SK-N-DZ (cell line): ENCODE results near the gene RAB3B. TPM values are rescaled to one million over a fixed set of nuclear protein-coding genes. Genes with fewer than 3 reads are reported as not detected.
A peak's percentile ranks its signal among the peaks of the same experiment; 100 is the strongest.
"Not testable (repeated sequence)": the region's sequence is repeated elsewhere in the genome, so short reads cannot be mapped to it uniquely, and the experiment has no call there.

Source experiments
- DNase-seq: peaks from one replicate; pipeline ENCODE4 v3.0.0-alpha.2; 2015; ENCODE audit warnings: low spot score
- polyA plus RNA-seq, 2 experiments: library from polyadenylated mRNA; depleted of rRNA; stranded (reverse); fragments of >200 nt; gene quantifications; 2 replicates each; pipeline ENCODE4 v1.2.3, GENCODE V29; 2014

The RAB3B gene, protein sequence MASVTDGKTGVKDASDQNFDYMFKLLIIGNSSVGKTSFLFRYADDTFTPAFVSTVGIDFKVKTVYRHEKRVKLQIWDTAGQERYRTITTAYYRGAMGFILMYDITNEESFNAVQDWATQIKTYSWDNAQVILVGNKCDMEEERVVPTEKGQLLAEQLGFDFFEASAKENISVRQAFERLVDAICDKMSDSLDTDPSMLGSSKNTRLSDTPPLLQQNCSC
- polyA plus RNA-seq (2014; cell fraction: cytosol; rRNA removed) = 3.5 and 3.7 TPM in 2 replicates
- polyA plus RNA-seq (2014; cell fraction: nucleus; rRNA removed) = 3.0 and 4.5 TPM in 2 replicates

DNA sequence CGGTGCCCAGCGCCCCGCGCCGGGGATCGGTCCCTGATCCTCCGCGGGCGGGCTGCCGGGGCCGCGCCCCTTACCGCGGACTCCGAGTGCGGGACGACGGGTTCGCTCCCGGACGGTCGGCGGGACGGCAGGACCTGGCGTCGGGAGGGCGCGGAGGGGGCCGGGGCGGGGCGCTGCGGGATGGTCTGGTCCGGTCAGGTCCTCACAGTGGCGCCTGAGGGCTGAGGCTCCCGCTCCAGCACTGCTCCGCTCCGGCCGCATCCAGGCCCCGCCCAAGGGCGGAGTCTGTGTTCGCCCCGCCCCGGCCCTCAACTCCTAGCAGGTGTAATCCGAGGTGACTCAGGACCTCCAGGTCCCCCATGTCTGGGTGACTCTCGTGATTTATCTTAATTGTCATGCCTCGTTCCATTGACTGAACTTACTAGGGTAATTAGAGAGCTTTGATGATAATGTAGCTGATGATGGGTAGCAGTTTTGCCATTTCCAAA lies at the start of gene RAB3B:
TSS of gene RAB3B (minus strand) at position 223 of the 488 bp plus-strand sequence. CDS start 13,583 bp downstream, outside the sequence.
- DNase-seq = peak; percentile 70

DNA sequence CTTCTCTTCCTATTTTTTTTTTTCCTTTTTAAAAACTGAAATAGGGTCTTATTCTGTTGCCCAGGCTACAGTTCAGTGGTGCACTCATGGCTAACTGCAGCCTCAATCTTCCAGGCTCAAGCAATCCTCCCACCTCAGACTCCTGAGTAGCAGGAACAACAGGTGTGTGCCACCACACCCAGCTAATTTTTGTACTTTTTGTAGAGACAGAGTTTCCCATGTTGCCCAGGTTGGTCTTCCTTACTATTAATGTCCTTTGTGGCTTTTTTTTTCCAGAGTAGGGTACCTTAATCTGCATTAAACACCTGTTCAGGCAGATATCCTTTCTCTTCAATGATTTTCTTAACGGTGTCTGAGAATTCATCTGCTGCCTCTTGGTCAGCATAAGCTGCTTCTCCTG lies 47.4 kb upstream of the RAB3B start:
- DNase-seq = no peak

DNA sequence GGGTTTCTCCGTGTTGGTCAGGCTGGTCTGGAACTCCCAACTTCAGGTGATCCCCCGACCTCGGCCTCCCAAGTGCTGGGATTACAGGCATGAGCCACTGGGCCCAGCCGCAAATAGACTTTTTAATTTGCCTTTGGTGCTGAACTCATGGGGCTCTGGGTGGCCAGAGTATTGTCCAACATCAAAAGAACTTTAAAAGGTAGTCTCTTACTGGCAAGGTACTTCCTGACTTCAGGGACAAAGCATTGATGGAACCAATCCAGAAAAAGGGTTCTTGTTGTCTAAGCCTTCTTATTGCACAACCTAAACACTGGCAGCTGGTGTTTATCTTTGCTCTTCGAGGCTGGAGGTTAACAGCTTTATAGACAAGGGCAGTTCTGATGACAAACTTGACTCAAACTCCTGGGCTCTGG lies 46.9 kb upstream of the RAB3B start:
- no peak for DNase-seq

DNA sequence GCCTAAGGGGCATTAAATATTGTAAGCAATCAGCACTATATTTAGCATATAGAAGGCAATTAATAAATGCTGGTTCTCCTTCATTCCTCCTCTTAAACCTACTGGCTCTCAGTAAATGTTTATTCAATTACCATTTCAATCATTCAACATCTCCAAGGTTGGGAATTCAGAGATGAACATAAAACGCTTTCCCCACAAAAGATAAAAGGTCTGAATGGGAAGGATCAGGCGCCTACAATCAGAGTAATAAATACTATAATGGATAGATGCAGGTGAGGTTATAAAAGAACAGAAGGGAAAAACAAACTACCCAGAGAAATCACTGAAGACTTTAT lies 43.5 kb upstream of the RAB3B start:
- DNase-seq = no peak

DNA sequence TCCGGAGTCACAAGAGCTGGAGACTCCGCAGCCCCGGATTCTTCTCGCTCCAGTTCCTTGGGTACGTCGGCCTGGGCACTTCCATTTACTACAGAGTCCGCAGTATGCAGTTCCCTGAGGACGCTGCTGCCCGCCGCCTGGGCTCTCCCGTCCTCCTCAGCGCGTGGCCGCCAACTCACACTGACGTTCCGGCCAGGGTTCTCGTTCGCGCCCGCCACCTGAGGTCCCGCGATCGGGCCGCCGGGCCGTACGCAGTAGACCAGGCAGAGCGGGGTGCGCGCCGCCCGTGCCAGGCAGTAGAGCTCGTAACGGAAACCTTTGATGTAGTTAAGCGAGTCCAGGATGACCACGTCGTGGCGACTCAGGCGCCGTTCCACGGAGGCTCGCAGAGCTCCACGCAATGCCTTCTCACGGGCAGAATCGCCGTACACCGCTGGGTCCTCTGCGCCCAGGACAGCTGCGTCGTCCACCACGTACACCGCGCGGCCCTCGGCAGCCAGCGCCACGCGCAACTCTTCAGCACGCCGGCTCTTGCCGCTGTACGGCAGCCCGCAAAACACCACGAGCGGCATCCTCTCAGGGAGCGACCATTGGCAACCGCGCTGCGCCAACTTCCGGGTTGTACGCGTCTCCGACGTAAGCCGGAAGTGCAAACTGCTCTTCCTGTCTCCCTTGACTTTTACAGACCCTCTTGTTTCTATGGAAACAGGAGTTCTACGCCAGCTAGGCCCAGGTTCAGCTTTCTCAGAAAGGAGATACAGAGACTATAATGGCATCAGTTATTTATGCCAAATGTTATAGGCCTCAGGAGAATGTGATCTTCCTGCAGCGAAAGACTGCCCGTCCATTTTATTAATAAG lies 42.9 kb upstream of the RAB3B start, which contains the start of gene KTI12:
TSS of gene KTI12 (minus strand) at position 621 of the 860 bp plus-strand sequence. CDS start at position 572, 49 bp downstream.
- DNase-seq = peak; percentile 90

DNA sequence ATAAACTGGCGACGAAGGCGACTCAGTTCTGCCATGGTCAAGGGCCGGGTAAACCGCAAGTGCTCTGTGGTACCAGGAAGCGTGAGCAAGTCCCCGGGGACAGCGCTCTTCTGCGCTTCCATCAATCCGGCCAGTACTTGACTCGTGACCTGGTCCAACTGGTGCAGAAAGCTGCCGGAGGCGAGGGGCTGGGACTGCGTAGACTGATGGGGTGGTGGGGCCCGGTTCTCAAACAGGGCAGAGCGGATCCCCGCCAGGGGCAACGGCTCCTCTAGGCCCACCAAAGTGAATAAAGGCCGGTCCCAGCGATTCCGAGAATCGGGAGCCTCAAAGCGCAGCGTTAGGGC lies 42.3 kb upstream of the RAB3B start:
- DNase-seq = no peak

DNA sequence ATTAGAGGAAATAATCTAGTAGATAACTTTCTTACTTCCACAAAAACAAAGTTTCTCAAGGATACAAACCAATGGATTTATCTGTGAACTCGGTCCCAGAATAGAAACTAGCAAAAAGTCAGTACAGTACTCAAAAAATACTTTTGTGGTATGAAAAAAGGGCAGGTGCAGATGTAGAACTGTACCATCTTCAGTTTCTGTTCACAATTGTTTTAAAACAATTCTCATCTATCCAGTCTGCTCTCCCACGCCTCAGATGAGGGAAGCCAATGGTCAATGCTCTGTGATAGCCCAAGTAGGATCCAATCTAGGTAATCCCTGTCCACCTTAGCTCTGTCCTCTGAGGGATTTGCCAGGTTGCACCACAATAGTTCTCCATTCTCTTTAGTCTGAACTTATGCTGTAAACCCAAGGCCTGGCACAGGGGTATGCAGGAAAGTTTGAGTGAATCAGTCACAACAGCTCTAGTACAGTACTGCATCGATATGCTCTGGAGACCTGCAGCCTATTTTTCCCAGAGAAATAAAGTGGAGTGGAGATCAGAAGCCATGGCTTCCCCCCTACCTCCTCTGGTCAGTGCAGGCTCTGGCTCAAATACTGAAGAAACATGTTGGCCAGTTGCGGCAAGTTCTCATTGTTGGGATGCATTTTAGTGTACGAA lies 41.8 kb upstream of the RAB3B start:
- DNase-seq = no peak

DNA sequence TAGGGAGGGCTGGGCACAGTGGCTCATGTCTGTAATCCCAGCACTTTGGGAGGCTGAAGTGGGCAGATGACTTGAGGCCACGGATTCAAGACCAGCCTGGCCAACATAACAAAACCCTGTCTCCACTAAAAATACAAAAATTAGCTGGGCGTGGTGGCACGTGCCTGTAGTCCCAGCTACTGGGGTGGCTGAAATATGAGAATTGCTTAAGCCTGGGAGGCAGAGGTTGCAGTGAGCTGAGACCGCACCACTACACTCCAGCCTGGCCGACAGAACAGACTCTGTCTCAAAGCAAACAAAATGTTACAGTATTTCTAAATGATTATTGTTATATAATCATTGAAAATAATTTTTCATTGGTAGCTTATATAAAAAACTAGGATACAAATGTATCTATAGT lies 38.3 kb upstream of the RAB3B start:
- not testable (repeated sequence) for DNase-seq

DNA sequence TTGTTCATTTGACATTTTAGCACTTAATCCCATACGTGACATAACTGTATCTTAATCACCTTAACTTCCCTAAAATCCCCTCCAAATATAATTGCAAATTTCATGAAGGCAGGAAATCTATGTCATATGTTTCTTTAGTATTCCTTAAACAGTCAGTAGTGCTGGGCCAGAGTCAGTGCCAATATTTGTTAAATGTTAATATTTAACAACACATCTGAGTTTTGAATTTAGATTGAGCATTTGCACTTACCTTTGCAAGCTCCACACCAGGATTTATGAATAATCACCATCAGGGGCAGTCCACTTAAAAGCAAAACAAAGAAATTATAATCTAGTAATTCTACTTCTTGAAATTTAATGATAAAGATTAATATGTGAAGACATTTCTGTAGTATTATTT lies 37.8 kb upstream of the RAB3B start:
- no peak for DNase-seq

DNA sequence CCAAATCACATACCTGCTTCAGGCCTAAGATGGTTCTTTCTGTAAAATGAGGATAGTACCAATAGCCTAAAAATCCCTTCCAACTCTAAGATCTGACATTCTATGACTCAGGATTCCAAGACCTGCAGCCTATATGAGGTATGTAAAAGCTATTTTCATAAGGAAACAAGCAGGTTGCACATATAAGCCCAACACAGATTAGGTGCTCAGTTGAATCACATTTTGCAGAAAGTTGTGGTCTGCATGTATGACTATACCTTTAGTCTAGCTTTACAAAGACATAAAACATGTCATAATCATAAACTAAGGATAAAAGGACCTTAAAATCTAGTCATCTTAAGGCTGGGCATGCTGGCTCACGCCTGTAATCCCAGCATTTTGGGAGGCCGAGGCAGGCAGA lies 35.8 kb upstream of the RAB3B start:
- DNase-seq = no peak

DNA sequence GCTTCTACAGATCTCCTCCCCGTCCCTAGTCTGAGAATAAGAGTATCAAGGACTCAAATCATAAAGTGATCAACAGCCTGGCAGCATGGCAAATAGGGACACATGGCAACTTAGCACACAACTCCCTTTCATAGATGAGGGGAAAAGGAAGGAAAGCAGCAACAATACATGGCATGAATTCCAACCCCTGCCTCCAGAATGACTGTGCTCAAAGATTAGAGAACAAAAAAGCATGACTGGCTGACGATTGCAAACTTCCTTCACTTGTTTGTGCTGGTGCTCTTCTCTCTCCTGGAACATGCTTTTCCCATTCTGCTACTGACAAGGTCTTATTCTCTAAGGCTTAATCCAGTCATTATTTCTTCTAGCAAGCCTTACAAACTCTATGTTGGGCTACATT lies 31.6 kb upstream of the RAB3B start:
- no peak for DNase-seq

DNA sequence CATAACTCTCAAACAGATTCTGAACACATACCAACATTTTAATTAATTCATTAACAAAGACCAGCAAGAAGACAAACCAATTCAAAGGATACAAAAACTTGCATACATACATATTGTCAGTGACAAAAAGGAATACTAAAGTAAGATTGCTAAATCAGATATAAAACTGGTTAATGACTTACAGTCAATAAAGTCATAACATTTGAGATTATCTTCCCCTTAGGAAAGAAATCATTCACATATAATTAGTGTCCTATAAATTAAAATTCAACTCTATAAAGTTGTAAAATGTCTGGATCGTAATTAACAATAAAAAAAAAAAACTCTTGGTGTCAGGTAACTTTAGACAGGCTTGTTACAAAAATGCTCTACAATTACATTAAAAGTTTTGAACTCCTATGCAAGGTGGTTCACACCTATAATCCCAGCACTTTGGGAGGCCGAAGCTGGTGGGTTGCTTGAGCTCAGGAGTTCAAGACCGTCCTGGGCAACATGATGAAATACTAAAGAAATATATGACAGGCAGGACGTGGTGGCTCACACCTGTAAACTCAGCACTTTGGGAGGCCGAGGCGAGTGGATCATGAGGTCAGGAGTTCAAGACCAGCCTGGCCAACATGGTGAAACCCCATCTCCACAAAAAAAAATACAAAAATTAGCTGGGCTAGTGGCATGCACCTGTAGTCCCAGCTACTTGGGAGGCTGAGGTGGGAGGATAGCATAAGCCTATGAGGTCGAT lies 17.7 kb upstream of the RAB3B start:
- DNase-seq = no peak

DNA sequence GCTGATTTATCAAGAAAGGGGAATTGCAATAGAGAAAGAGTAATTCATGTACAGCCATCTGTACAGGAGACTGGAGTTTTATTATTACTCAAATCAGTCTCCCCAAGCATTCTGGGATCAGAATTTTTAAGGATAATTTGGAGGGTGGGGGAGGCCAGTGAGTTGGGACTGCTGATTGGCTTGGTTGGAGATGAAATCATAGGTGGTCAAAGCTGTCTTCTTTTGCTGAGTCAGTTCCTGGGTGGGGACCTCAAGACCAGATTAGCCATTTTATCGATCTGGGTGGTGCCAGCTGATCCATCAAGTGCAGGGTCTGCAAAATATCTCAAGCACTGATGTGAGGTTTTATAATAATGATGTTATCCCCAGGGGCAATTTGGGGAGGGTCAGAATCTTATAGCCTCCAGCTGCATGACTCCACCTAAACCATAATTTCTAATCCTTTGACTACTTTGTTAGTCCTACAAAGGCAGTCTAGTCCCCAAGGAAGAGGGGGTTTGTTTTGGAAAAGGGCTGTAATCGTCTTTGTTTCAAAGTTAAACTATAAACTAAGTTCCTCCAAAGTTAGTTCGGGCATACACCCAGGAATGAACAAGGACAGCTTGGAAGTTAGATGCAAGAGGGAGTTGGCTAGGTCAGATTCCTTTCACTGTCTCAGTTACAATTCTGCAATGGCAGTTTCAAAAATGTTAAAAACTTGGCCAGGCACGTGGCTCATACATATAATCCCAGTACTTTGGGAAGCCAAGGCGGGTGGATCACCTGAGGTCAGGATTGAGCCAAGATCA lies 16.9 kb upstream of the RAB3B start:
- no peak for DNase-seq

DNA sequence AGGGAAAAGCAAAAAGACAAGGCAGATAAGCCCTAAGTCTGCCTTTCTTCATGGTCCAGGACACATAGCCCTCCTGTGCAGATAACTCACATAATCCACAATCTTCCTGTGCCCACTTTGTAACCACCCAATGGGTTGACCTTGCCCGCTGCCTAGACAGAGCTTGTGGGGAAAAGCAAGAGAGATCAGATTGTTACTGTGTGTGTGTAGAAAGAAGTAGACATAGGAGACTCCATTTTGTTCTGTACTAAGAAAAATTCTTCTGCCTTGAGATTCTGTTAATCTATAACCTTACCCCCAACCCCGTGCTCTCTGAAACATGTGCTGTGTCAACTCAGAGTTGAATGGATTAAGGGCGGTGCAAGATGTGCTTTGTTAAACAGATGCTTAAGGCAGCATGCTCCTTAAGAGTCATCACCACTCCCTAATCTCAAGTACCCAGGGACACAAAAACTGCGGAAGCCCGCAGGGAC lies 15.6 kb upstream of the RAB3B start:
- not testable (repeated sequence) for DNase-seq

DNA sequence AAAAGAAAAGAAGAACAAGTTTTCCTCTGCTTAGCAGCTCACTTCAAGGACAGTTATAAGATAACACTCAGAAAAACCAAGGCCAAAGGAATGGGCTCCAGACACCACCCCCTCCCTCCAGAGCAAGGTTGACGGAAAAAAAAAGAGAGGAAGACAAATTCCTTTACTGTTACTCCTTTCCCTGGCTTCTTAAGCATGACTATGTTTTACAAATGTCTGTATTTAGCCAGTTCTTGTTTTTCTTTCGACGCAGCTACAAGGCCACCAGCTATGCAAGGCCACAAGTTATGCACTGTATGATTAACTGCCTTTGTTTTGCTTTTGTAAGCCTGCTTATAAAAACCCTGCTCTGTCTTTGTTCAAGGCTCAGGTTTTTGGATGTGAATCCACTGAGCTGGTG lies 15.0 kb upstream of the RAB3B start:
- not testable (repeated sequence) for DNase-seq

DNA sequence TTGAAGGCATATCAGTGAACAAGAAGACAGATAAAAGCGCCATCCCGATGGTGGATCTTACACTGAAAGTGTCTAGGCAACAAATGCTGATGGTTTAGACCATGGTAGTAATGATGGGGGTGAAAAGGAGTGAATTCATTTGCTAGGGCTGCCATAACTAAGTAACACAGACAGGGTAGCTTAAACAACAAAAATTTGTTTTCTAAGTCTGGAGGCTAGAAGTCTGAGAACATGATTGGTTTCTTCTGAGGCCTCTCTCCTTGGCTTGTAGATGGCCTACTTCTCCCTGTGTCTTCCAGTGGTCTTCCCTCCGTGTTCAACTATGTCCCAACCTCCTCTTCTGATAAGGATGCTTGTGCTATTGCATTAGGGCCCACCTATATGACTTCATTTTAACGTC lies 13.4 kb upstream of the RAB3B start:
- DNase-seq = no peak

DNA sequence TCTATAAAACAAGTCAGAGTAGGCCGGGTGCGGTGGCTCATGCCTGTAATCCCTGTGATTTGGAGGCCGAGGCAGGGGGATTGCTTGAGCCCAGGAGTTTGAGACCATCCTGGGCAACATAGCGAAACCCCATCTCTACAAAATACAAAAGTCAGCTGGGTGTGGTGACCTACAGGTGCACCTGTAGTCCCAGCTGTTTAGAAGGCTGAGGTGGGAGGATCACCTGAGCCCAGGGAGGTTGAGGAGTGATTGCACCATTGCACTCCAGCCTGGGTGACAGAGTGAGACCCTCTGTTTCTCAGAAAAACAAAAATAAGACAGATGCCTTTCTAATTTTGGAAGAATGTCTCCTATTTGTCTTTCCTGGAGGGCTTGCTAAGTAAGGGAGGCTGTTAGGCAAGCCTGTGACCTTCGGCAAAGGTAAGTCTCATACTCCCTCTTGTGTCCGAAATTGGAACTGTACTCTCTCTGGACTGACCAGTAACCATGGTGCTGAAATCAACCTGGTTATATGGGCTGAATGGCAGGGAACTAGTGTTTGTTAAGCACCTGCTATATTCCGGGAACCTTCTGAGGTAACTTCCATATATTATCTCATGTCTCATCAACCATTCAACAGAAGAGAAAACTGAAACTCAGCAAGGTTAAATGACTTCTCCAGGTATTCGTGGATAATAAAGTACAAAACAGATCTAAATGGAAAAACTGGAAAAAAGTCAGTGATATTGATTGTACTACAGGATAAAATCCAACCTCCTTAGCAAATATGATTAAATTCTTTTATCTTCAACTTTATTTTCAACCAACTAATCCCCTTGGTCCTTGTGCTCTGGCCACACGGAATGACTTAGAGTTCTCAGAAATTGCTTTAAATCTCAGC lies 11.8 kb upstream of the RAB3B start:
- DNase-seq = peak; percentile 80

DNA sequence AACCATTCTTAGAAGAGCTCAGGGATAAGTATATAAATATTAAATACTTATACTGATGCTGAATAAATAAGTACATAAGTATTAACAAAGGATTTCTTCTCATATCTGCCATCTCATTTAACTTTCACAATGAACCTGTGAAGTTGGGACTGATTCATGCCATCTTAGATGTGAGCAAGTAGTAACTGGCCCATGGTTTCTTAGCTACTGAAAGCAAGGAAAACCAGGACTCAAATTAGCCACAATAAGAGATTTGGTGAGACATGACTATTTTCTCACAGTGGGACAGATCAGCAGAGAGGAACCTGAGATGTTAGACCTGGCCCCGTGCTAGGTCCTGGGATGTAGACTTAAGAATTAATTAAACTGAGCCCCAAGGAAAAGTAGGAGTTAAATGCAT lies 8.2 kb upstream of the RAB3B start:
- DNase-seq = no peak

DNA sequence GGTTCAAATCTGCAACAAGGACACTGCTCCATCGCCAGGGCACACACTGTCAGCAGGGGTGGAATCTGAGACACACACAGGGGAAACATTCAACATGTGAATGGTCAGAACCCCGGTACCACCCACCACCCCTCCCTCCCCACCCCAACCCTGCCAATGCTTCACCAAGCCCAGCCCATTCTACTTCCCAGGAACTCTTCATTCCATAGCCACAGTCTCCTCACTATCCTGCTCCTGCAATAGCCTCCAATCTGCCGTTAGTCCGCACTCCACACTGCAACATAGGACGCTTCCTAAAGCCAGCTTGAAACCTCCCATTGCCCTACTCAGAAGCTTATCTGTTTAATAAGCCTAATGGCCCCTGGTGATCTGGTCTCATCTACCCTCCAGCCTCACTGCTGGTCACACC lies 7.5 kb upstream of the RAB3B start:
- no peak for DNase-seq
